RWPE1 (cell line): ENCODE results near the gene HSP90AA1.
"Not testable (repeated sequence)": the region's sequence is repeated elsewhere in the genome, so short reads cannot be mapped to it uniquely, and the experiment has no call there.

Experiments
- CTCF ChIA-PET: fragments of 350-600 bp; sonication (Branson Sonifier 250); formaldehyde crosslinking; extraction: SDS; loops from one replicate; lab custom pipeline; 2021; lab: Yijun Ruan, JAX
- POLR2A ChIA-PET: fragments of 400-600 bp; formaldehyde crosslinking; extraction: SDS; loops from one replicate; lab custom pipeline; 2020; ENCODE audit warnings: antibody characterized with exemption; ENCODE audit not compliant: low non-redundant PET; lab: Yijun Ruan, JAX
- DNase-seq: peaks from one replicate; pipeline ENCODE4 v3.0.0; 2012; ENCODE audit warnings: low spot score
- H3K27ac ChIP-seq: fragments of 450-650 bp; 2 replicates; pipeline ENCODE4 v1.5.1; 2017
- CTCF ChIP-seq: fragments of 450-650 bp; conservative IDR thresholded peaks from 2 replicates; pipeline ENCODE4 v1.5.1; 2017; ENCODE audit warnings: low read depth, mild to moderate bottlenecking

The HSP90AA1 gene

GRCh38 chr14:102081231-102082080 is 5.4 kb downstream of the HSP90AA1 start:
- CTCF ChIA-PET, result no interaction called here
- no peak for TF ChIP-seq CTCF
- POLR2A ChIA-PET, result no interaction called here
- no peak overlapping the region for H3K27ac ChIP-seq
- no peak for DNase-seq

- H3K27ac ChIP-seq, result no peak overlapping the region
- CTCF ChIA-PET, result no interaction called here
- POLR2A ChIA-PET, result no interaction called here
- no peak for DNase-seq
- no peak for TF ChIP-seq CTCF
Measured at GRCh38 chr14:102080183-102081080, 6.4 kb downstream of the HSP90AA1 start.

- POLR2A ChIA-PET, result no interaction called here
- H3K27ac ChIP-seq, result no peak overlapping the region
- CTCF ChIA-PET, result interaction anchor here (0.7 kb wide), 1 partner anchor 1795 kb away, joined by 3 read pairs; no protein-coding TSS in a partner anchor
Measured at GRCh38 chr14:102079700-102079979, 7.2 kb downstream of the HSP90AA1 start.

GRCh38 chr14:102078831-102079699 is 7.8 kb downstream of the HSP90AA1 start:
- no peak for DNase-seq
- no peak for TF ChIP-seq CTCF
- CTCF ChIA-PET, result interaction anchor here (0.6 to 0.7 kb wide), 2 partner anchors 131 to 1794 kb away, joined by 3 read pairs; no protein-coding TSS in a partner anchor
- H3K27ac ChIP-seq, result peak overlapping the region; percentile 51
- POLR2A ChIA-PET, result no interaction called here

More at GRCh38 chr14:102079700-102079979, 7.2 kb downstream of the HSP90AA1 start:
- no peak for DNase-seq
- no peak for TF ChIP-seq CTCF

GRCh38 chr14:102078361-102078791 is 8.5 kb downstream of the HSP90AA1 start:
- CTCF ChIA-PET, result interaction anchor here (0.6 kb wide), 1 partner anchor 130 kb away, joined by 3 read pairs; no protein-coding TSS in a partner anchor
- POLR2A ChIA-PET, DNase-seq: not testable (repeated sequence)
- H3K27ac ChIP-seq, result peak overlapping the region; percentile 51

GRCh38 chr14:102077382-102077709 is 9.5 kb downstream of the HSP90AA1 start:
- DNase-seq, result no peak
- CTCF ChIA-PET, result interaction anchor here (1.0 kb wide), 1 partner anchor 19 kb away, joined by 3 read pairs; no protein-coding TSS in a partner anchor
- peak overlapping the region; percentile 51 for H3K27ac ChIP-seq
- POLR2A ChIA-PET, result no interaction called here
- TF ChIP-seq CTCF, result no peak
